IMR-90 (cell line): ENCODE data around the gene APCDD1L. TPM values are rescaled to one million over a fixed set of nuclear protein-coding genes. Genes with fewer than 3 reads are reported as not detected.

Experiments
- ATAC-seq: fragments of 200-7000 bp; cut with Tn5 transposase; 2 replicates; pipeline ENCODE4 v1.9.1; 2020; ENCODE audit warnings: low read depth, mild to moderate bottlenecking, moderate library complexity
- BruUV-seq: library from RNA; stranded (reverse); fragments of 400-500 nt; replicated peaks from 2 replicates; lab custom pipeline; 2021; lab: Mats Ljungman, UMichigan
- CTCF ChIA-PET: fragments of 300-600 bp; formaldehyde crosslinking; extraction: SDS; loops from one replicate; lab custom pipeline; 2021; ENCODE audit warnings: antibody characterized with exemption; lab: Yijun Ruan, JAX
- POLR2A ChIA-PET: fragments of 300-600 bp; sonication (Branson Sonifier 250); formaldehyde crosslinking; loops from one replicate; lab custom pipeline; 2022; ENCODE audit warnings: antibody characterized with exemption; ENCODE audit not compliant: unreplicated experiment; lab: Charles Lee
- DNase-seq: peaks from one replicate; pipeline ENCODE4 v3.0.0; 2013
- H2AFZ ChIP-seq: replicated peaks from 2 replicates; pipeline ENCODE3; 2013; ENCODE audit warnings: low read length, mild to moderate bottlenecking; ENCODE audit not compliant: poor library complexity
- H2AK5ac ChIP-seq: 2 replicates; pipeline ENCODE4 v1.6.1; 2013; ENCODE audit warnings: low read depth, low read length, inconsistent platforms
- H2AK9ac ChIP-seq: replicated peaks from 2 replicates; pipeline ENCODE3; 2013; ENCODE audit warnings: mild to moderate bottlenecking, low read depth, low read length, moderate library complexity; ENCODE audit not compliant: poor library complexity
- H2BK120ac ChIP-seq: 2 replicates; pipeline ENCODE4 v1.6.1; 2013; ENCODE audit warnings: low read depth, low read length, inconsistent platforms
- H2BK15ac ChIP-seq: 3 replicates; pipeline ENCODE4 v1.6.1; 2013; ENCODE audit warnings: low read depth, low read length, inconsistent platforms
- H2BK20ac ChIP-seq: 2 replicates; pipeline ENCODE4 v1.6.1; 2013; ENCODE audit warnings: low read depth, mild to moderate bottlenecking, inconsistent platforms, low read length, moderate library complexity
- H2BK5ac ChIP-seq: 2 replicates; pipeline ENCODE4 v1.6.1; 2013; ENCODE audit warnings: mild to moderate bottlenecking, low read depth, low read length, inconsistent platforms; ENCODE audit not compliant: poor library complexity, severe bottlenecking
- H3K14ac ChIP-seq: replicated peaks from 2 replicates; pipeline ENCODE4 v1.6.1; 2013; ENCODE audit warnings: low read depth, low read length, inconsistent platforms
- H3K18ac ChIP-seq: 2 replicates; pipeline ENCODE4 v1.6.1; 2013; ENCODE audit warnings: low read depth, low read length, control low read depth
- H3K23ac ChIP-seq: 2 replicates; pipeline ENCODE4 v1.6.1; 2013; ENCODE audit warnings: low read depth, low read length, inconsistent platforms
- H3K27ac ChIP-seq: 2 replicates; pipeline ENCODE4 v1.5.1; 2013; ENCODE audit warnings: mild to moderate bottlenecking, control low read depth, low read length; ENCODE audit not compliant: insufficient read depth
- H3K27me3 ChIP-seq: 2 replicates; pipeline ENCODE4 v1.6.1; 2013; ENCODE audit warnings: low read length; ENCODE audit not compliant: control insufficient read depth, insufficient read depth
- H3K36me3 ChIP-seq: 2 replicates; pipeline ENCODE4 v1.6.1; 2013; ENCODE audit warnings: low read length, mixed read lengths; ENCODE audit not compliant: control insufficient read depth, insufficient read depth
- H3K4ac ChIP-seq: 2 replicates; pipeline ENCODE4 v1.6.1; 2013; ENCODE audit warnings: low read depth, low read length, inconsistent platforms
- H3K4me1 ChIP-seq: 2 replicates; pipeline ENCODE4 v1.6.1; 2013; ENCODE audit warnings: low read length, mixed read lengths; ENCODE audit not compliant: control insufficient read depth, insufficient read depth
- H3K4me2 ChIP-seq: 2 replicates; pipeline ENCODE4 v1.6.1; 2013; ENCODE audit warnings: low read depth, mild to moderate bottlenecking, control low read depth, low read length, moderate library complexity
- H3K4me3 ChIP-seq: 2 replicates; pipeline ENCODE4 v1.5.1; 2013; ENCODE audit warnings: low read depth, mild to moderate bottlenecking, control low read depth, low read length, moderate library complexity; ENCODE audit not compliant: insufficient read depth
- H3K56ac ChIP-seq: 2 replicates; pipeline ENCODE4 v1.6.1; 2013; ENCODE audit warnings: low read length, inconsistent platforms; ENCODE audit not compliant: insufficient read depth; ENCODE audit errors: extremely low read depth
- H3K79me1 ChIP-seq, 2 experiments: 2 replicates each; pipeline ENCODE4 v1.6.1; 2013; ENCODE audit warnings: low read length in 2 of 2, inconsistent platforms in 1 of 2, low read depth in 1 of 2
- H3K9ac ChIP-seq: 2 replicates; pipeline ENCODE4 v1.6.1; 2013; ENCODE audit warnings: low read depth, low read length, control low read depth
- H3K9me1 ChIP-seq: 2 replicates; pipeline ENCODE4 v1.6.1; 2013; ENCODE audit warnings: low read length, inconsistent platforms; ENCODE audit not compliant: insufficient read depth
- H3K9me3 ChIP-seq: 2 replicates; pipeline ENCODE4 v1.6.1; 2013; ENCODE audit warnings: low read length; ENCODE audit not compliant: control insufficient read depth, insufficient read depth
- H4K20me1 ChIP-seq: 2 replicates; pipeline ENCODE4 v1.6.1; 2013; ENCODE audit warnings: low read length, inconsistent platforms; ENCODE audit not compliant: insufficient read depth
- H4K5ac ChIP-seq: 2 replicates; pipeline ENCODE4 v1.6.1; 2013; ENCODE audit warnings: mild to moderate bottlenecking, low read depth, low read length, control low read depth
- H4K8ac ChIP-seq, 2 experiments: 2 replicates each; pipeline ENCODE4 v1.6.1; 2013; ENCODE audit warnings: low read depth in 2 of 2, low read length in 2 of 2, control low read depth in 1 of 2, inconsistent platforms in 1 of 2
- H4K91ac ChIP-seq: 2 replicates; pipeline ENCODE4 v1.6.1; 2013; ENCODE audit warnings: low read depth, low read length, inconsistent platforms; ENCODE audit not compliant: insufficient read depth
- BHLHE40 ChIP-seq: fragments of 150-350 bp; IDR thresholded peaks from 2 replicates; pipeline ENCODE4 v1.6.1; 2016; ENCODE audit warnings: mild to moderate bottlenecking, low read depth, low read length
- CEBPB ChIP-seq: IDR thresholded peaks from 2 replicates; pipeline ENCODE4 v1.6.1; 2012; ENCODE audit warnings: low read depth, low read length, improper control_type of control experiment
- CHD1 ChIP-seq: IDR thresholded peaks from 2 replicates; pipeline ENCODE4 v1.6.1; 2012; ENCODE audit warnings: low read depth, low read length, improper control_type of control experiment
- FOS ChIP-seq: fragments of 150-350 bp; IDR thresholded peaks from 2 replicates; pipeline ENCODE4 v1.6.1; 2016; ENCODE audit warnings: low read depth, low read length
- MAFK ChIP-seq: IDR thresholded peaks from 2 replicates; pipeline ENCODE4 v1.6.1; 2012; ENCODE audit warnings: low read depth, low read length, improper control_type of control experiment
- MAZ ChIP-seq: IDR thresholded peaks from 2 replicates; pipeline ENCODE4 v1.6.1; 2012; ENCODE audit warnings: low read depth, mild to moderate bottlenecking, low read length, improper control_type of control experiment, moderate library complexity, borderline replicate concordance
- MXI1 ChIP-seq: IDR thresholded peaks from 2 replicates; pipeline ENCODE4 v1.6.1; 2012; ENCODE audit warnings: low read depth, mild to moderate bottlenecking, low read length, moderate library complexity, borderline replicate concordance
- NFE2L2 ChIP-seq: fragments of 150-350 bp; IDR thresholded peaks from 2 replicates; pipeline ENCODE4 v1.6.1; 2016; ENCODE audit warnings: low read depth, mild to moderate bottlenecking, low read length
- POLR2A ChIP-seq: IDR thresholded peaks from 2 replicates; pipeline ENCODE4 v1.6.1; 2012; ENCODE audit warnings: mild to moderate bottlenecking, low read depth, low read length
- RAD21 ChIP-seq: IDR thresholded peaks from 2 replicates; pipeline ENCODE4 v1.6.1; 2012; ENCODE audit warnings: low read length, improper control_type of control experiment
- RCOR1 ChIP-seq: IDR thresholded peaks from 2 replicates; pipeline ENCODE4 v1.6.1; 2012; ENCODE audit warnings: mild to moderate bottlenecking, low read length, improper control_type of control experiment; ENCODE audit not compliant: insufficient replicate concordance
- RFX5 ChIP-seq: IDR thresholded peaks from 2 replicates; pipeline ENCODE4 v1.8.0; 2012; ENCODE audit warnings: low read depth, mild to moderate bottlenecking, low read length, moderate library complexity
- SMC3 ChIP-seq: fragments of 150-350 bp; IDR thresholded peaks from 2 replicates; pipeline ENCODE4 v1.6.1; 2016; ENCODE audit warnings: low read depth, mild to moderate bottlenecking, antibody characterized with exemption, low read length, moderate library complexity
- WGBS, 2 experiments: methylation state at CpG; one replicate each; pipeline versions ENCODE4 v1.1.5 to v1.1.7; 2013; ENCODE audit warnings: missing lambda C conversion rate in 2 of 2; ENCODE audit not compliant: insufficient read length in 1 of 2; ENCODE audit errors: extremely low coverage in 2 of 2; 5-methylcytosine and 5-hydroxymethylcytosine counted together
- dilution Hi-C: fragments of 300-500 bp; cut with HindIII; formaldehyde crosslinking; loops from one replicate; pipeline ENCODE4 v1.14.3; 2018; ENCODE audit warnings: low sequenced_read_pairs; ENCODE audit not compliant: unreplicated experiment
- in situ Hi-C: fragments of 300-500 bp; cut with MboI; formaldehyde crosslinking; loops from 3 replicates; pipeline ENCODE4 v1.14.3; 2019; ENCODE audit warnings: low sequenced_read_pairs, inconsistent platforms, mixed read lengths
- intact Hi-C: fragments of 100-400 bp; cut with micrococcal nuclease; formaldehyde crosslinking; loops from 2 replicates; pipeline ENCODE4 v1.10.0; 2022
- polyA plus RNA-seq, 3 experiments: library from polyadenylated mRNA; depleted of rRNA; stranded (reverse); fragments of >200 nt; gene quantifications; 2 replicates each; pipeline ENCODE4 v1.2.3, GENCODE V29; 2012; ENCODE audit warnings: low replicate concordance in 1 of 3
- total RNA-seq: library from RNA; depleted of rRNA; stranded (reverse); fragments of >200 nt; gene quantifications from 2 replicates; pipeline ENCODE4 v1.2.3, GENCODE V29; 2012
- TF ChIP-seq, protein P1 (sequence below): fragments of 150-350 bp; IDR thresholded peaks from 2 replicates; pipeline ENCODE4 v1.6.1; 2016; ENCODE audit warnings: low read depth, mild to moderate bottlenecking, low read length, moderate library complexity, borderline replicate concordance
- TF ChIP-seq, protein P2 (sequence below): conservative IDR thresholded peaks from 2 replicates; pipeline ENCODE4 v1.5.1; 2012; ENCODE audit warnings: mild to moderate bottlenecking, low read depth, low read length, improper control_type of control experiment
- TF ChIP-seq, protein P3 (sequence below): fragments of 150-350 bp; IDR thresholded peaks from 2 replicates; pipeline ENCODE4 v1.6.1; 2017; ENCODE audit warnings: mild to moderate bottlenecking, antibody characterized with exemption, low read length, low read depth

Gene APCDD1L
- total and polyA plus RNA-seq, 2 of the 4 experiments (the other 2 are of a cell fraction), result 2.5 to 18.3 TPM

DNA sequence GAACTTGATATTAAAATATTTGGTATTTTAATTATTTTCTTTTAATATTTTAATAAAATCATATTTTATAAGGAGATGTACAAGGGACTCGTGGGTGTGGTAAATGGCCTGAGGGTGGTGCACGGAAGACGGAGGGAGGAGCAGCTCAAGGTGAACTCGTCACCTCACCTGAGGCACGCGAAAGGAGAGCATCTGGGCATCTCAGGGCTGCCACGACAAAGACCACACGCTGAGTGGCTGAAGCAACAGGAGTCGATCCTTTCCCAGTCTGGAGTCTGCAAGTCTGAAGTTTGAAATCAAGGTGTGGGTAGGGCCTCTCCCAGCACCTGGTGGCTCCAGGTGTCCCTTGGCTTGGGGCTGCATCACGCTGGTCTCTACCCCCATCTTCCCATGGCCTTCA, 39.7 kb downstream of the APCDD1L start:
- Histone ChIP-seq H3K23ac (no peak overlapping the region), H3K9me1 (no peaks in the 10 kb centered on the region; the same call in 1 of the 2 replicates), H3K4me2 (no peak overlapping the region), H3K56ac (no peak overlapping the region), H2BK15ac (no peak overlapping the region), H3K14ac (no peak overlapping the region), H3K4me1 (no peaks in the 10 kb centered on the region; the same call in 1 of the 2 replicates), H2AK5ac (no peak overlapping the region), H3K27me3 (no peaks in the 10 kb centered on the region), H2BK120ac (no peak overlapping the region), H2BK20ac (no peak overlapping the region), H3K4ac (no peak overlapping the region), H2AFZ (no peak overlapping the region), H4K5ac (no peak overlapping the region), H3K79me1 (no peaks in the 10 kb centered on the region), H3K36me3 (no peaks in the 10 kb centered on the region), H3K4me3 (no peak overlapping the region), H4K91ac (no peak overlapping the region), H3K18ac (no peak overlapping the region), H2BK5ac (no peak overlapping the region), H4K20me1 (no peaks in the 10 kb centered on the region), H3K9me3 (peaks cover 8% of the 10 kb centered on the region), H3K9ac (no peak overlapping the region), H2AK9ac (no peak overlapping the region), H3K27ac (no peak overlapping the region), H4K8ac (no peak overlapping the region)
- no TSS peak for BruUV-seq
- POLR2A ChIA-PET, result no interaction called here
- intact Hi-C loops, result no loop called here
- in situ Hi-C loops, result loop anchor here (10.0 kb wide), 1 partner anchor 379 kb away; the partner anchor contains the start of genes GNAS and GNAS-AS1
- CTCF ChIA-PET, result no interaction called here
- DNase-seq, result no peak
- dilution Hi-C loops, result no loop called here
- WGBS, 2 experiments, result 90% methylated on average over 8 of the region's 10 CpGs; no CpG with 5 or more reads in 1 of the 2 experiments
- no peak for ATAC-seq
- TF ChIP-seq FOS (no peak), RFX5 (no peak), MAFK (no peak), CEBPB (no peak), CHD1 (no peak), MXI1 (no peak), SMC3 (no peak), BHLHE40 (no peak), RAD21 (no peak), MAZ (no peak), RCOR1 (no peak), NFE2L2 (no peak), POLR2A (no peak)
- TF ChIP-seq, protein P1, sequence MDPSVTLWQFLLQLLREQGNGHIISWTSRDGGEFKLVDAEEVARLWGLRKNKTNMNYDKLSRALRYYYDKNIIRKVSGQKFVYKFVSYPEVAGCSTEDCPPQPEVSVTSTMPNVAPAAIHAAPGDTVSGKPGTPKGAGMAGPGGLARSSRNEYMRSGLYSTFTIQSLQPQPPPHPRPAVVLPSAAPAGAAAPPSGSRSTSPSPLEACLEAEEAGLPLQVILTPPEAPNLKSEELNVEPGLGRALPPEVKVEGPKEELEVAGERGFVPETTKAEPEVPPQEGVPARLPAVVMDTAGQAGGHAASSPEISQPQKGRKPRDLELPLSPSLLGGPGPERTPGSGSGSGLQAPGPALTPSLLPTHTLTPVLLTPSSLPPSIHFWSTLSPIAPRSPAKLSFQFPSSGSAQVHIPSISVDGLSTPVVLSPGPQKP, result no peak
- TF ChIP-seq, protein P2, sequence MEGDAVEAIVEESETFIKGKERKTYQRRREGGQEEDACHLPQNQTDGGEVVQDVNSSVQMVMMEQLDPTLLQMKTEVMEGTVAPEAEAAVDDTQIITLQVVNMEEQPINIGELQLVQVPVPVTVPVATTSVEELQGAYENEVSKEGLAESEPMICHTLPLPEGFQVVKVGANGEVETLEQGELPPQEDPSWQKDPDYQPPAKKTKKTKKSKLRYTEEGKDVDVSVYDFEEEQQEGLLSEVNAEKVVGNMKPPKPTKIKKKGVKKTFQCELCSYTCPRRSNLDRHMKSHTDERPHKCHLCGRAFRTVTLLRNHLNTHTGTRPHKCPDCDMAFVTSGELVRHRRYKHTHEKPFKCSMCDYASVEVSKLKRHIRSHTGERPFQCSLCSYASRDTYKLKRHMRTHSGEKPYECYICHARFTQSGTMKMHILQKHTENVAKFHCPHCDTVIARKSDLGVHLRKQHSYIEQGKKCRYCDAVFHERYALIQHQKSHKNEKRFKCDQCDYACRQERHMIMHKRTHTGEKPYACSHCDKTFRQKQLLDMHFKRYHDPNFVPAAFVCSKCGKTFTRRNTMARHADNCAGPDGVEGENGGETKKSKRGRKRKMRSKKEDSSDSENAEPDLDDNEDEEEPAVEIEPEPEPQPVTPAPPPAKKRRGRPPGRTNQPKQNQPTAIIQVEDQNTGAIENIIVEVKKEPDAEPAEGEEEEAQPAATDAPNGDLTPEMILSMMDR, result no peak
- TF ChIP-seq, protein P3, sequence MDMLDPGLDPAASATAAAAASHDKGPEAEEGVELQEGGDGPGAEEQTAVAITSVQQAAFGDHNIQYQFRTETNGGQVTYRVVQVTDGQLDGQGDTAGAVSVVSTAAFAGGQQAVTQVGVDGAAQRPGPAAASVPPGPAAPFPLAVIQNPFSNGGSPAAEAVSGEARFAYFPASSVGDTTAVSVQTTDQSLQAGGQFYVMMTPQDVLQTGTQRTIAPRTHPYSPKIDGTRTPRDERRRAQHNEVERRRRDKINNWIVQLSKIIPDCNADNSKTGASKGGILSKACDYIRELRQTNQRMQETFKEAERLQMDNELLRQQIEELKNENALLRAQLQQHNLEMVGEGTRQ, result no peak
